8988T (cell line): Measurements from ENCODE around the gene GTF2A1.
"Not testable (repeated sequence)": the region's sequence is repeated elsewhere in the genome, so short reads cannot be mapped to it uniquely, and the experiment has no call there.

Experiments used
- DNase-seq: peaks from one replicate; pipeline ENCODE4 v3.0.0; 2011

GTF2A1 gene

GRCh38 chr14:81220830-81221578 is at the start of gene GTF2A1:
Gene GTF2A1 (minus strand): TSS chr14:81220959. CDS start chr14:81220518, 441 bp downstream.
- DNase-seq: peak; percentile 78

- no peak for DNase-seq
These were observed 49.2 kb upstream of the GTF2A1 start for GRCh38 chr14:81269979-81270375.

- DNase-seq: peak; percentile 41
These were observed 48.6 kb upstream of the GTF2A1 start for GRCh38 chr14:81269100-81269978.

GRCh38 chr14:81268016-81268416 is 47.3 kb upstream of the GTF2A1 start:
- no peak for DNase-seq

- no peak for DNase-seq
These were observed 44.9 kb upstream of the GTF2A1 start for GRCh38 chr14:81265636-81266169.

GRCh38 chr14:81264671-81265070 is 43.9 kb upstream of the GTF2A1 start:
- no peak for DNase-seq

- no peak for DNase-seq
These were observed 43.1 kb upstream of the GTF2A1 start for GRCh38 chr14:81263777-81264410.

GRCh38 chr14:81261176-81261575 is 40.4 kb upstream of the GTF2A1 start:
- no peak for DNase-seq

GRCh38 chr14:81260732-81261131 is 40.0 kb upstream of the GTF2A1 start:
- no peak for DNase-seq

GRCh38 chr14:81256289-81256960 is 35.7 kb upstream of the GTF2A1 start:
- DNase-seq: no peak

GRCh38 chr14:81252278-81252677 is 31.5 kb upstream of the GTF2A1 start:
- no peak for DNase-seq

- no peak for DNase-seq
These were observed 26.6 kb upstream of the GTF2A1 start for GRCh38 chr14:81247271-81247766.

- no peak for DNase-seq
These were observed 25.9 kb upstream of the GTF2A1 start for GRCh38 chr14:81246461-81247270.

- DNase-seq: no peak
These were observed 25.0 kb upstream of the GTF2A1 start for GRCh38 chr14:81245771-81246170.

GRCh38 chr14:81244431-81244830 is 23.7 kb upstream of the GTF2A1 start:
- DNase-seq: not testable (repeated sequence)

GRCh38 chr14:81243499-81243898 is 22.7 kb upstream of the GTF2A1 start:
- DNase-seq: no peak

- DNase-seq: not testable (repeated sequence)
These were observed 16.1 kb upstream of the GTF2A1 start for GRCh38 chr14:81236849-81237248.

GRCh38 chr14:81236138-81236537 is 15.4 kb upstream of the GTF2A1 start:
- no peak for DNase-seq

GRCh38 chr14:81235096-81235495 is 14.3 kb upstream of the GTF2A1 start:
- no peak for DNase-seq

- DNase-seq: no peak
These were observed 13.5 kb upstream of the GTF2A1 start for GRCh38 chr14:81234278-81234677.

GRCh38 chr14:81233615-81234014 is 12.9 kb upstream of the GTF2A1 start:
- DNase-seq: no peak

- DNase-seq: no peak
These were observed 10.8 kb upstream of the GTF2A1 start for GRCh38 chr14:81231540-81231939.
